ENCODE data around the gene ANKRD33. TPM values are rescaled to one million over a fixed set of nuclear protein-coding genes. Genes with fewer than 3 reads are reported as not detected.

Gene ANKRD33
- polyA plus RNA-seq, 1 of the 3 experiments (the other 2 are of a cell fraction) = not detected

DNA sequence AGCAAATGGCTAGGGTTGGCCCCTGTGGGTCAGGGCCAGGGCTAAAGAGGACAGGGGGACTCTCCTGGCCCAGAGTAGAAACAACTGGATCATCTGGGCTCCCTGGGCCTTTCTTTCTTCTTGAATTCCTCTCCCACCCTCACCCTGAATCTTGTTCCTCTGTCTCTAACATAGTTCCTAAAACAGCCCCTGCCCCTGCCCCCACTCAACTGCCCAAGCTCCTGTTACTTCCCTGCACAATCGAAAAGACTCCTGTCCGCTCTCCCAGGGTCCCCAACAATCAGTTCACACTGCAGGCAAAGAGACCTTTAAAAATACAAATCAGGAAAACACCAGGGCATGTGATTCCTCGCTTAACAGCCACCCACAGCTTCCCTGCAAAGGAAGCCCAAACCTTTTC is 18.0 kb upstream of the ANKRD33 start:
- Histone ChIP-seq H3K27ac (ENCODE audit: low read depth in 2 of 2, low read length in 1 of 2) (no peak overlapping the region), H3K4me2 (no peak overlapping the region), H3K36me3 (replicated peaks in 1 of 2; ENCODE audit: control insufficient read depth in 1 of 2, insufficient read depth in 2 of 2, low read length in 1 of 2) (no peaks in the 10 kb centered on the region), H3K4me1 (ENCODE audit: control insufficient read depth in 1 of 2, insufficient read depth in 2 of 2, low read depth in 1 of 2, low read length in 1 of 2) (peaks cover 0 to 59% of the 10 kb centered on the region in 2 experiments; a peak in 1 of 4 replicates), H2AFZ (ENCODE audit: low read depth) (no peak overlapping the region; the same call in 1 of the 2 replicates), H3K9me3 (no peaks in the 10 kb centered on the region), H3K9ac (no peak overlapping the region), H3K79me2 (ENCODE audit: insufficient read depth) (no peaks in the 10 kb centered on the region), H3K4me3 (ENCODE audit: low read depth in 2 of 2, low read length in 1 of 2) (no peak overlapping the region), H3F3A (replicated peaks; ENCODE audit: insufficient read depth) (no peaks in the 10 kb centered on the region), H3K9me2 (no peaks in the 10 kb centered on the region), H4K20me1 (ENCODE audit: insufficient read depth) (no peaks in the 10 kb centered on the region), H3K27me3 (ENCODE audit: insufficient read depth) (no peaks in the 10 kb centered on the region; the same call in 1 of the 2 replicates)
- no peak for DNase-seq
- no peak for TF ChIP-seq PBX3 (IDR thresholded peaks at IDR 0.05)
- TF ChIP-seq RXRA (IDR thresholded peaks at IDR 0.05; ENCODE audit: borderline replicate concordance, low read depth) = no peak
- no peak for TF ChIP-seq MXI1 (IDR thresholded peaks at IDR 0.05; ENCODE audit: low read depth, low read length)
- no peak for TF ChIP-seq RCOR1 (IDR thresholded peaks at IDR 0.05; ENCODE audit: low read length)
- TF ChIP-seq JUND (IDR thresholded peaks at IDR 0.05) = no peak
- TF ChIP-seq FOXJ3 (CRISPR knock-in tag; IDR thresholded peaks at IDR 0.05) = no peak
- TF ChIP-seq, protein P1, sequence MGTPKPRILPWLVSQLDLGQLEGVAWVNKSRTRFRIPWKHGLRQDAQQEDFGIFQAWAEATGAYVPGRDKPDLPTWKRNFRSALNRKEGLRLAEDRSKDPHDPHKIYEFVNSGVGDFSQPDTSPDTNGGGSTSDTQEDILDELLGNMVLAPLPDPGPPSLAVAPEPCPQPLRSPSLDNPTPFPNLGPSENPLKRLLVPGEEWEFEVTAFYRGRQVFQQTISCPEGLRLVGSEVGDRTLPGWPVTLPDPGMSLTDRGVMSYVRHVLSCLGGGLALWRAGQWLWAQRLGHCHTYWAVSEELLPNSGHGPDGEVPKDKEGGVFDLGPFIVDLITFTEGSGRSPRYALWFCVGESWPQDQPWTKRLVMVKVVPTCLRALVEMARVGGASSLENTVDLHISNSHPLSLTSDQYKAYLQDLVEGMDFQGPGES (IDR thresholded peaks at IDR 0.05; ENCODE audit: low read depth, low read length) = no peak
- no peak for TF ChIP-seq GATA2 (CRISPR knock-in tag; IDR thresholded peaks at IDR 0.05)
- TF ChIP-seq RFX5 (IDR thresholded peaks at IDR 0.05; ENCODE audit: low read length) = no peak
- no peak for TF ChIP-seq EP300 (IDR thresholded peaks at IDR 0.05; ENCODE audit: borderline replicate concordance in 1 of 2, low read depth in 1 of 2, low read length in 1 of 2)
- TF ChIP-seq, protein P2, sequence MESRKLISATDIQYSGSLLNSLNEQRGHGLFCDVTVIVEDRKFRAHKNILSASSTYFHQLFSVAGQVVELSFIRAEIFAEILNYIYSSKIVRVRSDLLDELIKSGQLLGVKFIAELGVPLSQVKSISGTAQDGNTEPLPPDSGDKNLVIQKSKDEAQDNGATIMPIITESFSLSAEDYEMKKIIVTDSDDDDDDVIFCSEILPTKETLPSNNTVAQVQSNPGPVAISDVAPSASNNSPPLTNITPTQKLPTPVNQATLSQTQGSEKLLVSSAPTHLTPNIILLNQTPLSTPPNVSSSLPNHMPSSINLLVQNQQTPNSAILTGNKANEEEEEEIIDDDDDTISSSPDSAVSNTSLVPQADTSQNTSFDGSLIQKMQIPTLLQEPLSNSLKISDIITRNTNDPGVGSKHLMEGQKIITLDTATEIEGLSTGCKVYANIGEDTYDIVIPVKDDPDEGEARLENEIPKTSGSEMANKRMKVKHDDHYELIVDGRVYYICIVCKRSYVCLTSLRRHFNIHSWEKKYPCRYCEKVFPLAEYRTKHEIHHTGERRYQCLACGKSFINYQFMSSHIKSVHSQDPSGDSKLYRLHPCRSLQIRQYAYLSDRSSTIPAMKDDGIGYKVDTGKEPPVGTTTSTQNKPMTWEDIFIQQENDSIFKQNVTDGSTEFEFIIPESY (IDR thresholded peaks at IDR 0.05; ENCODE audit: borderline replicate concordance, low read depth) = no peak
- no peak for TF ChIP-seq CTCF (IDR thresholded peaks at IDR 0.05)
- whole genome bisulfite sequencing (ENCODE audit: low lambda C conversion rate) = 89% methylated on average over 3 of the region's 3 CpGs
- CTCF ChIA-PET = interaction anchor here (0.7 to 18.2 kb wide), 7 partner anchors 21 to 154 kb away, joined by 3 to 194 read pairs (median 4); a partner anchor contains a TSS
- POLR2A ChIA-PET = interaction anchor here (1.4 kb wide), 1 partner anchor 42 kb away, joined by 4 read pairs; no protein-coding TSS in a partner anchor

Measured in SK-N-SH (cell line).